ENCODE results near the gene SYNE1.

- TF ChIP-seq CTCF (IDR thresholded peaks at IDR 0.05), result no peak
- TF ChIP-seq EZH2 (IDR thresholded peaks at IDR 0.05), result no peak
These were observed 74.0 kb downstream of the SYNE1 start for GRCh38 chr6:152563177-152563576.

Measured in neural progenitor cell (in vitro differentiated cells).